OCI-LY3 (cell line): ENCODE data around the gene FBXL20.

ENCODE experiments used
- CTCF ChIP-seq: fragments of 200-600, 300-600 bp; sonication (generic); IDR thresholded peaks from 2 replicates; pipeline ENCODE4 v1.5.1; 2014; ENCODE audit warnings: antibody characterized with exemption, low read length, low read depth
- EZH2phosphoT487 ChIP-seq: fragments of 200-600 bp; shearing (Covaris generic); IDR thresholded peaks from 2 replicates; pipeline ENCODE4 v1.6.1; 2018; ENCODE audit warnings: antibody characterized with exemption, mixed run types, low read depth

GRCh38 chr17:39385040-39385439, 16.4 kb downstream of the FBXL20 start:
- TF ChIP-seq CTCF: no peak
- TF ChIP-seq EZH2phosphoT487: no peak
